ENCODE measurements around the gene FXYD3. TPM values are rescaled to one million over a fixed set of nuclear protein-coding genes. Genes with fewer than 3 reads are reported as not detected.

FXYD3 gene
- total RNA-seq, 2 donors from 2014 or later, result 365 to 1,352 TPM

DNA sequence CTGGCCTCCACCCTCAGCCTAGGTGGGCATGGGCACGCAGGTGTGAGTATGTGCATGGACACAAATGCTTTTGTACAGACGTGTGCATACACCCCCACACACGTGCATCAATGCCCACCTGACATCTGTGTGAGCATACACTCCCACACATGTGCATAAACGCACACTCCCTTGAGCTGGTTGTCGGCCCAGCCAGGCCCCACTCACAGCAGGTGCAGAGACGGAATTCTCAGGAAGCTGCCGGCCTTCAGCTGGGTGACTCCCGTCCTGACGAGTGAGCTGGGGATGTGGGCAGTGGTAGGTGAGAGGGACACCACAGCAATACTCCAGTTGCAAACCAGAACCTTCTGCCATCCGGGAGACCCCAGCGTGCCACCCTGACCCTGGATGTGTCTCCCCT lies 18.2 kb downstream of the FXYD3 start:
- 76% methylated on average over 11 of the region's 11 CpGs for WGBS
- Histone ChIP-seq H3K4me1 (replicated peaks) (peaks cover 22% of the 10 kb centered on the region), H3K9me3 (no peaks in the 10 kb centered on the region), H3K36me3 (no peaks in the 10 kb centered on the region), H3K27ac (peak overlapping the region in 1 of 2 donors; percentile 65), H3K4me3 (no peak overlapping the region), H3K27me3 (replicated peaks; ENCODE audit: insufficient read depth) (no peaks in the 10 kb centered on the region)
- no peak for DNase-seq (ENCODE audit: low spot score)
- intact Hi-C loops (cut with DNase I), result no loop called here
- TF ChIP-seq, protein P1, sequence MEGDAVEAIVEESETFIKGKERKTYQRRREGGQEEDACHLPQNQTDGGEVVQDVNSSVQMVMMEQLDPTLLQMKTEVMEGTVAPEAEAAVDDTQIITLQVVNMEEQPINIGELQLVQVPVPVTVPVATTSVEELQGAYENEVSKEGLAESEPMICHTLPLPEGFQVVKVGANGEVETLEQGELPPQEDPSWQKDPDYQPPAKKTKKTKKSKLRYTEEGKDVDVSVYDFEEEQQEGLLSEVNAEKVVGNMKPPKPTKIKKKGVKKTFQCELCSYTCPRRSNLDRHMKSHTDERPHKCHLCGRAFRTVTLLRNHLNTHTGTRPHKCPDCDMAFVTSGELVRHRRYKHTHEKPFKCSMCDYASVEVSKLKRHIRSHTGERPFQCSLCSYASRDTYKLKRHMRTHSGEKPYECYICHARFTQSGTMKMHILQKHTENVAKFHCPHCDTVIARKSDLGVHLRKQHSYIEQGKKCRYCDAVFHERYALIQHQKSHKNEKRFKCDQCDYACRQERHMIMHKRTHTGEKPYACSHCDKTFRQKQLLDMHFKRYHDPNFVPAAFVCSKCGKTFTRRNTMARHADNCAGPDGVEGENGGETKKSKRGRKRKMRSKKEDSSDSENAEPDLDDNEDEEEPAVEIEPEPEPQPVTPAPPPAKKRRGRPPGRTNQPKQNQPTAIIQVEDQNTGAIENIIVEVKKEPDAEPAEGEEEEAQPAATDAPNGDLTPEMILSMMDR (IDR thresholded peaks at IDR 0.05), result no peak
- no peak for TF ChIP-seq POLR2A (IDR thresholded peaks at IDR 0.05)
- no peak for TF ChIP-seq POLR2AphosphoS5 (IDR thresholded peaks at IDR 0.05)

DNA sequence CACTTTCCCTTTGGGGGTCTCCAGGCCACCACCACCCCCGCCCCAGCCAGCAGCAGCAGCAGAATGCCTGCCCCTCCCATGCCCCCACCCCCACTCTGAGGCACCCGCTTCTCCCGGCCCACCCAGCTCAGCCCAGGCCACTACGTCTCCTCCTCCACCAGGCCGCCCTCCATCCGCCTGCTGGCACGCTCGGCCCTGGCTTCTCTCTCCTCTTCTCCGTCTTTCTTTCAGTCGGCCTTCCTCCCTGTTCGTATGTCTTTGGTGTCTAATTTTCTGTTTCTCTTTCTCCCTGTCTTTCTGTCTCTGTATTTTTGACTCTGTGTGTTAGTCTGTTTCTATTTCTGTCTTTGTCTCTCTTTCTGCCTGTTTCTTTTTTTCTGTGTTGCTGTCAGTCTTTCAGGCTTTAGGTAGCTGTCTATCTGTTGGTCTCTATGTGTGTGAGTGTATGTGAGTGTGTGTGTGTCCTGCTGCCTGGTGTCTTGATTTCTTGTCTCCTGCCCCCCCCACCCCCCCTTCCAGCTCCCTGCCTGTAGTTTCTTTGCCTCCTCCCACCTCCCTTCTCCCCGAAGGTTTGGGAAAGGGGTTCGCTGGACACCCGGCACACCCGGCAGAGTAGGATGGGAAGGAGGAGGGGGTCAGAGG lies 19.1 kb downstream of the FXYD3 start, which contains the start of gene LGI4:
Gene LGI4, minus strand, starts transcription at position 459 of the 642 bp plus-strand sequence. Its CDS starts 379 bp downstream, at position 80.
- H3K4me3 ChIP-seq, result peak within 1 kb of the TSS in 1 of 2 donors; percentile 8
- no peak for DNase-seq (ENCODE audit: low spot score)
- intact Hi-C loops (cut with DNase I), result loop anchor here (1.0 kb wide), 1 partner anchor 20 kb away; no protein-coding TSS in a partner anchor
- no peak for TF ChIP-seq POLR2A (IDR thresholded peaks at IDR 0.05)
- TF ChIP-seq POLR2AphosphoS5 (IDR thresholded peaks at IDR 0.05), result no peak
- TF ChIP-seq, protein P1 (IDR thresholded peaks at IDR 0.05), result no peak
- H3K27me3 ChIP-seq (replicated peaks; ENCODE audit: insufficient read depth), result no peaks in the 10 kb centered on the region
- peaks cover 15% of the 10 kb centered on the region for H3K4me1 ChIP-seq (replicated peaks)
- H3K27ac ChIP-seq, result peak within 1 kb of the TSS; percentile 65 to 73
- H3K9me3 ChIP-seq, result no peaks in the 10 kb centered on the region
- 66% methylated on average over 15 of the region's 15 CpGs for WGBS
- H3K36me3 ChIP-seq, result no peaks in the 10 kb centered on the region

DNA sequence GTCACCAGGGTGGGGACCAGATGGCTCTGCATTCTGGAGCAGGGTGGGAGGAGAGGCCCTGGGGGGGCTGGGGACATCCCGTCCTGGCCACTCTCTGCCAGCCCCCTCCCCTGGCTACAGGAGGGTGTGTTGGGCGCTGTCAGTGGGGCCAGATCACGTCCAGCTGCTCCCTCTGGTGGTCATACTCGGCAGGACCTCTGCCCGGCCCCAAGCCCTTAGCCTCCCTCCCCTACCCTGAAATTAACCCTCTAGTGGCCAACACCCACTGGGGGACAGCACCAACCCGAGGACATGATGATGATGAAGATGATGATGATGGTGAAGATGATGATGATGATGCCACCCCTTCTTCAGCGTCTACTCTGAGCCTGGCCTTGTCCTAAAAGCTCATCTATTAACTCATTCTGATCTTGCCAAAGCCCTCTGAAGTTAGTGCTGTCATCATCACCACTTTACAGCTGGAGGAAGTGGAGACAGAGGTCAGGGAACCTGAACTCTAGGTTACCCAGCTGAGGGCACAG lies 19.8 kb downstream of the FXYD3 start:
- H3K27me3 ChIP-seq (replicated peaks; ENCODE audit: insufficient read depth), result no peaks in the 10 kb centered on the region
- WGBS, result 0% methylated on average over 7 of the region's 7 CpGs
- H3K36me3 ChIP-seq, result no peaks in the 10 kb centered on the region
- H3K9me3 ChIP-seq, result no peaks in the 10 kb centered on the region
- DNase-seq (ENCODE audit: low spot score), result peak; percentile 80
- TF ChIP-seq, protein P1 (IDR thresholded peaks at IDR 0.05), result peak; percentile 94 to 96 (median 96)
- no peak for TF ChIP-seq POLR2A (IDR thresholded peaks at IDR 0.05)
- TF ChIP-seq POLR2AphosphoS5 (IDR thresholded peaks at IDR 0.05), result peak; percentile 54
- H3K4me3 ChIP-seq, result no peak overlapping the region
- intact Hi-C loops (cut with DNase I), result loop anchor here (1.0 kb wide), 1 partner anchor 21 kb away; no protein-coding TSS in a partner anchor
- H3K27ac ChIP-seq, result peak overlapping the region; percentile 65 to 73
- peaks cover 9% of the 10 kb centered on the region for H3K4me1 ChIP-seq (replicated peaks)

DNA sequence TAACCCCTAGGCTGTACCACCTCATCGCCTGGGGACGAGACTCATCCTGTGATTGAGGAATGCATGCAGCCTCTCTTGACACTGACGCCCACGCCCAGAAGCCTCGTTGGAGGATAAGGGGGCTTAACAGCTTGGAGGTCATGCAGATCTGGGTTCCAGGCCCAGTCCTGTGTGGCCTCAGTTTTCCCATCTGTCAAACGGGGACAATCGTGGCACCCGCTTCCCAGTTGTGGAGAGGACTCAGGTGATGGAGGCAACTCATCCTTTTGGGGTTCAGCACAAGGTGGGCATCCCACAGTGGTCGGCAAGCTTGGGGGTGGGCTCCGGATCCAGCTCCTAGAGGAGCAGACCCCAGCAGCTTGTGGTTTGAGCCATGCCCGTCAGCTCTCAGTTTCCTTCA lies 20.6 kb downstream of the FXYD3 start:
- TF ChIP-seq, protein P1 (IDR thresholded peaks at IDR 0.05), result no peak
- TF ChIP-seq POLR2AphosphoS5 (IDR thresholded peaks at IDR 0.05) (no peak), POLR2A (IDR thresholded peaks at IDR 0.05) (no peak)
- no peak overlapping the region for H3K27ac ChIP-seq
- intact Hi-C loops (cut with DNase I), result no loop called here
- 83% methylated on average over 11 of the region's 11 CpGs for WGBS
- no peaks in the 10 kb centered on the region for H3K9me3 ChIP-seq
- no peak for DNase-seq (ENCODE audit: low spot score)
- H3K4me3 ChIP-seq, result no peak overlapping the region
- H3K36me3 ChIP-seq, result no peaks in the 10 kb centered on the region
- H3K27me3 ChIP-seq (replicated peaks; ENCODE audit: insufficient read depth), result no peaks in the 10 kb centered on the region
- peaks cover 4% of the 10 kb centered on the region for H3K4me1 ChIP-seq (replicated peaks)

Measured in prostate gland (tissue), 2 donors.